Testis (tissue), 2 donors: ENCODE results near the gene MARCHF3.

Source experiments
- POLR2A ChIP-seq: fragments of 450-650 bp; IDR thresholded peaks from one replicate; pipeline ENCODE4 v1.6.1; 2017; ENCODE audit warnings: antibody characterized with exemption, mild to moderate bottlenecking, moderate library complexity
- TF ChIP-seq, protein P1 (sequence below), 3 experiments: fragments of 450-650 bp in 2 of 3; fragments of 200-600 bp in 1 of 3; sonication (generic) in 1 of 3; IDR thresholded peaks; one replicate each; pipeline ENCODE4 v1.5.1; 2016 to 2019; ENCODE audit warnings: antibody characterized with exemption in 3 of 3, mild to moderate bottlenecking in 2 of 3, moderate library complexity in 1 of 3

DNA sequence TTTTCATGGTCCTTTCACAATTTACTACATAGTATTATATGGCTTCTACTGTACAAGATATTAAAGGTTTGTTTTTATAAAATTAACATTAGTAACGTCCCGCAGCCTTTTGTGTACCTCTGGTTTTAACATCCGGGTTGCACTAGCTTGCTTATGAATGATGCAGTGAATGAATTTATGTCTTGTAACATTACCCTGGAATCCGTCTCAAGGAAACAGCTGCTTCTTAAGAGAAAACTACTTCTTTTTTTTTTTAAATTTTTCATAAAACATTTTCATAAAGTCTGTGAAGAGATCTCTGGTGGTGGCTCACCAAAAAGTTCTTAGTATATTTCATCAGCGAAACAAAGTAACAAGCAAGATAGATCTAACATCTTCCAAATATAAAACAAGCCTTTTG, 23.6 kb downstream of the MARCHF3 start:
- TF ChIP-seq, protein P1, sequence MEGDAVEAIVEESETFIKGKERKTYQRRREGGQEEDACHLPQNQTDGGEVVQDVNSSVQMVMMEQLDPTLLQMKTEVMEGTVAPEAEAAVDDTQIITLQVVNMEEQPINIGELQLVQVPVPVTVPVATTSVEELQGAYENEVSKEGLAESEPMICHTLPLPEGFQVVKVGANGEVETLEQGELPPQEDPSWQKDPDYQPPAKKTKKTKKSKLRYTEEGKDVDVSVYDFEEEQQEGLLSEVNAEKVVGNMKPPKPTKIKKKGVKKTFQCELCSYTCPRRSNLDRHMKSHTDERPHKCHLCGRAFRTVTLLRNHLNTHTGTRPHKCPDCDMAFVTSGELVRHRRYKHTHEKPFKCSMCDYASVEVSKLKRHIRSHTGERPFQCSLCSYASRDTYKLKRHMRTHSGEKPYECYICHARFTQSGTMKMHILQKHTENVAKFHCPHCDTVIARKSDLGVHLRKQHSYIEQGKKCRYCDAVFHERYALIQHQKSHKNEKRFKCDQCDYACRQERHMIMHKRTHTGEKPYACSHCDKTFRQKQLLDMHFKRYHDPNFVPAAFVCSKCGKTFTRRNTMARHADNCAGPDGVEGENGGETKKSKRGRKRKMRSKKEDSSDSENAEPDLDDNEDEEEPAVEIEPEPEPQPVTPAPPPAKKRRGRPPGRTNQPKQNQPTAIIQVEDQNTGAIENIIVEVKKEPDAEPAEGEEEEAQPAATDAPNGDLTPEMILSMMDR (IDR thresholded peaks at IDR 0.05) = no peak
- no peak for TF ChIP-seq POLR2A
